Ishikawa (cell line): ENCODE measurements around the gene NPHP4.

Experiments used
- EGR1 ChIP-seq: IDR thresholded peaks from 2 replicates; pipeline ENCODE4 v1.6.1; 2012
- EP300 ChIP-seq: IDR thresholded peaks from 2 replicates; pipeline ENCODE4 v1.6.1; 2012; ENCODE audit warnings: borderline replicate concordance
- FOXM1 ChIP-seq: IDR thresholded peaks from 2 replicates; pipeline ENCODE4 v1.6.1; 2012; ENCODE audit warnings: low read depth, borderline replicate concordance
- RAD21 ChIP-seq: IDR thresholded peaks from 2 replicates; pipeline ENCODE4 v1.6.1; 2012; ENCODE audit warnings: low read depth
- TAF1 ChIP-seq: IDR thresholded peaks from 2 replicates; pipeline ENCODE4 v1.6.1; 2012; ENCODE audit warnings: low read depth, mild to moderate bottlenecking
- TCF12 ChIP-seq: IDR thresholded peaks from 2 replicates; pipeline ENCODE4 v1.6.1; 2012; ENCODE audit warnings: low read depth
- TEAD4 ChIP-seq: IDR thresholded peaks from 2 replicates; pipeline ENCODE4 v1.6.1; 2012
- YY1 ChIP-seq: IDR thresholded peaks from 2 replicates; pipeline ENCODE4 v1.6.1; 2012; ENCODE audit warnings: low read depth
- TF ChIP-seq, protein P1 (sequence below): IDR thresholded peaks from 2 replicates; pipeline ENCODE4 v1.6.1; 2012
- TF ChIP-seq, protein P2 (sequence below): IDR thresholded peaks from 2 replicates; pipeline ENCODE4 v1.6.1; 2012; ENCODE audit warnings: low read depth, mild to moderate bottlenecking

DNA sequence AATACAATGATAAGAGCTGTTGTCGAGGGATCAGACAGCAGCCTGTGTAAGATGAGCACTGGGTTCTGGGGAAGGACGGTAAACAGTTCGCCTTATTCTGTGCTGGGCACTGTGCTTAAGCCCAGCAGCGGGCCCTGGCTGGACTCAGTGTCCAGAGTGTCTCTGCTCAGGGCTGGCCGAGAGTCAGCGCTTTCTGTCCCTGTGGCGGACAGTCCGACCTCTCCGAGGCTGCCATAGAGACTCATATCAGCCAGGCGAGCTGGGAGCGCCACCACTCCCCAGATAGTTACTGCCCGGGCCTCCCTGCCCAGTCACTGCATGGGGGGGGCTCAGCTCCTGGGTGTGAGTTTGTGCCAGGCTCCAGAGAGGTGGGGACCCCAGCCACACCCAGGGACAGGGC lies 14.7 kb upstream of the NPHP4 start:
- TF ChIP-seq, protein P1, sequence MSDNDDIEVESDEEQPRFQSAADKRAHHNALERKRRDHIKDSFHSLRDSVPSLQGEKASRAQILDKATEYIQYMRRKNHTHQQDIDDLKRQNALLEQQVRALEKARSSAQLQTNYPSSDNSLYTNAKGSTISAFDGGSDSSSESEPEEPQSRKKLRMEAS: no peak
- TF ChIP-seq TEAD4: no peak
- TF ChIP-seq EP300: no peak
- TF ChIP-seq, protein P2, sequence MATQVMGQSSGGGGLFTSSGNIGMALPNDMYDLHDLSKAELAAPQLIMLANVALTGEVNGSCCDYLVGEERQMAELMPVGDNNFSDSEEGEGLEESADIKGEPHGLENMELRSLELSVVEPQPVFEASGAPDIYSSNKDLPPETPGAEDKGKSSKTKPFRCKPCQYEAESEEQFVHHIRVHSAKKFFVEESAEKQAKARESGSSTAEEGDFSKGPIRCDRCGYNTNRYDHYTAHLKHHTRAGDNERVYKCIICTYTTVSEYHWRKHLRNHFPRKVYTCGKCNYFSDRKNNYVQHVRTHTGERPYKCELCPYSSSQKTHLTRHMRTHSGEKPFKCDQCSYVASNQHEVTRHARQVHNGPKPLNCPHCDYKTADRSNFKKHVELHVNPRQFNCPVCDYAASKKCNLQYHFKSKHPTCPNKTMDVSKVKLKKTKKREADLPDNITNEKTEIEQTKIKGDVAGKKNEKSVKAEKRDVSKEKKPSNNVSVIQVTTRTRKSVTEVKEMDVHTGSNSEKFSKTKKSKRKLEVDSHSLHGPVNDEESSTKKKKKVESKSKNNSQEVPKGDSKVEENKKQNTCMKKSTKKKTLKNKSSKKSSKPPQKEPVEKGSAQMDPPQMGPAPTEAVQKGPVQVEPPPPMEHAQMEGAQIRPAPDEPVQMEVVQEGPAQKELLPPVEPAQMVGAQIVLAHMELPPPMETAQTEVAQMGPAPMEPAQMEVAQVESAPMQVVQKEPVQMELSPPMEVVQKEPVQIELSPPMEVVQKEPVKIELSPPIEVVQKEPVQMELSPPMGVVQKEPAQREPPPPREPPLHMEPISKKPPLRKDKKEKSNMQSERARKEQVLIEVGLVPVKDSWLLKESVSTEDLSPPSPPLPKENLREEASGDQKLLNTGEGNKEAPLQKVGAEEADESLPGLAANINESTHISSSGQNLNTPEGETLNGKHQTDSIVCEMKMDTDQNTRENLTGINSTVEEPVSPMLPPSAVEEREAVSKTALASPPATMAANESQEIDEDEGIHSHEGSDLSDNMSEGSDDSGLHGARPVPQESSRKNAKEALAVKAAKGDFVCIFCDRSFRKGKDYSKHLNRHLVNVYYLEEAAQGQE: no peak
- no peak for TF ChIP-seq EGR1
- TF ChIP-seq RAD21: no peak
- no peak for TF ChIP-seq FOXM1
- TF ChIP-seq YY1: no peak
- TF ChIP-seq TAF1: no peak
- no peak for TF ChIP-seq TCF12
